Activated CD4-positive, alpha-beta T cell treated with anti-CD3 and anti-CD28 coated beads, Interleukin-2, amount 50 U/mL, for 48 hours (primary cell): ENCODE data around the gene ZNF574.

Experiments used
- DNase-seq, 2 experiments: peaks; one replicate each; pipeline ENCODE4 v3.0.0-alpha.2; 2020

ZNF574 gene

DNA sequence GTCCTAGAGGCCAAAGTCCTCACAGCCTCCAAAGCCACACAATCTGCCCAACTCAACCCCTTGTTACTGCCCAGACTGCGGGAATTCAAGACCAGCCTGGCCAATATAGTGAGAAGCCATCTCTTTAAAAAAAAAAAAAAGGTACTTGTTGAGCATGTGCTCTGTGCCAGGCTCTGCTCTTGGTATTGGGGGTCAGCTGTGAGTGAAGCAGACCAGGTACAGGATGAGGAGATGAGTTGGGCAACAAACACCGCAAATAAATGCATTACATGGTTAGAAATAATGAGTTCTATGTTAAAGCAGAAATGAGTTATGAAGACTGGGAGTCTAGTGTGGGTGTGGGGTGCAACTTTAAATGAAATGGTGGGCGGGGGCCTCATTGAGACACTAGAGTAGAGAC is 15.8 kb upstream of the ZNF574 start:
- DNase-seq, result no peak

DNA sequence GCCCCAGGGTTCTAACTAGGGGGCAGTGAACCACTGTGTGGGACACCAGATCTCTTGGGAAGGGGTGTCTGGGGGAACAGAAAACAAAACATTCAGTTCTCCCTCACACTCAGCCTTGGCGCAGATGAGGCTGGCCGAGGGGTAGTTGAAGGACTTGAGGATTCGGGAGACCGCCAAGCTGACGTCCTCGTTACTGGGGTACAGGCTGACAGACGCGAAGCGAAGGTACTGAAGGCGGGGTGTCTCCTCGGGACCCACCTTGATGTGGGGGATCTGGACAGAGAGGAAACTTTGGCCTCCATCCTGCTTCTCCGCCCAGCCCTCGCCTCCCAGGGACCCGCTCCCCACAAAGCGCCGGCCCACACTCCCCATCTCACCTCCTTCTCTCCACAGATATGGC is 13.6 kb upstream of the ZNF574 start:
- no peak for DNase-seq

DNA sequence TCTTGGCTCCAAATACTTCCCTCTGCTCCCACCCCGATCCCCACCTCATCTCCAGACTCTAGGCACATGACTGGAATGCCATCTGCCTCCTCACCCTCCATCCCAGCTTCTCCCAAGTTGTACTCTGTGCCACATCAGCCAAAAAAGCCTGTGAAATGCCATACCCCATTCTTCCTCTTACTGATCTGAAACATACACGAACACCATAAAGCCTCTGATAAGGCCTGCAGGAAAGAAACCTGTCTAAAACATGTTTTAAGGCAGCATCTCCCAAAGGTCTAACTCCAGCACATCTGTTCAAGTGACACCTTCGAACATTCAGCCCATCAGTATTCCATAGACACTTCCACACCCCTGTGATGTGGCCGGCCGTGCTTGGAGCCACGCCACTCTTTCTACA is 11.5 kb upstream of the ZNF574 start:
- DNase-seq, result no peak

DNA sequence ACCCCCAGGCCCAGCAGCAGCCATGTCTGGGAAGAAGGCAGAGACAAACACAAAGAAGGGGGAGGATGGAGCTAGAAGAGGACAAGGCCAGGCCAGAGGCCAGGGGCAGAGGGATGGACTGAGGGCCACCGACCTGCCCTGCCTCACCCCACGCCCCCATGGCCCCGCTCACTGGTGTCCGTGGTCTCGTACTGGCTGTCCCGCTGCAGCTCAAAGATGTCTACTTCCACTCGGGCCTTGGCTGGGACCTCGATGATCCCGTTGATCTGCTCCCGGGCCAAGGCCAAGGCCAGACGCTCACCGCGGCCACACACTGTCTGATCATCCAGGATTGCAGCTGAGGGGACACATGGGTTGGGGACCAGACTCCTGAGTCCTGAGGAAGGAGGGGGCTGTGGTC is 10.9 kb upstream of the ZNF574 start:
- no peak for DNase-seq

DNA sequence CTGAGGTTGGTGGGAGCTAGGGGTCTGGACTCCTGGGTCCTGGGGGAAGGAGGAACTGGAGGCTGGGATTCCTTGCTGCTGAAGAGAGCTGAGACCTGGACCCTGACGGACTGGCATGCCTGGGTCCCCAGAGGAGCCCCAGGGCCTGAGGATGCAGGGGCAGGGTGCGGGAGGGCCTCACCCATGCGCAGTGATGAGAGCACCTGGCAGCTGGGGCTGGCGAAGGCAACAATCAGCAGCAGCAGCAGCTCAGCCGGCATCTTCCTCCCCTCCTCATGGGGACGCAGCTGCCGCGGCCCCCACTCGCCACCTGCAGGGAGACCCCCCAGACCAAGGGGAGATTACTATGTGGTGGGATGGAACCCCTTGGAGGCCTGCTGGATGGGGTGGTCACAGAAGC is 10.5 kb upstream of the ZNF574 start:
- no peak for DNase-seq

DNA sequence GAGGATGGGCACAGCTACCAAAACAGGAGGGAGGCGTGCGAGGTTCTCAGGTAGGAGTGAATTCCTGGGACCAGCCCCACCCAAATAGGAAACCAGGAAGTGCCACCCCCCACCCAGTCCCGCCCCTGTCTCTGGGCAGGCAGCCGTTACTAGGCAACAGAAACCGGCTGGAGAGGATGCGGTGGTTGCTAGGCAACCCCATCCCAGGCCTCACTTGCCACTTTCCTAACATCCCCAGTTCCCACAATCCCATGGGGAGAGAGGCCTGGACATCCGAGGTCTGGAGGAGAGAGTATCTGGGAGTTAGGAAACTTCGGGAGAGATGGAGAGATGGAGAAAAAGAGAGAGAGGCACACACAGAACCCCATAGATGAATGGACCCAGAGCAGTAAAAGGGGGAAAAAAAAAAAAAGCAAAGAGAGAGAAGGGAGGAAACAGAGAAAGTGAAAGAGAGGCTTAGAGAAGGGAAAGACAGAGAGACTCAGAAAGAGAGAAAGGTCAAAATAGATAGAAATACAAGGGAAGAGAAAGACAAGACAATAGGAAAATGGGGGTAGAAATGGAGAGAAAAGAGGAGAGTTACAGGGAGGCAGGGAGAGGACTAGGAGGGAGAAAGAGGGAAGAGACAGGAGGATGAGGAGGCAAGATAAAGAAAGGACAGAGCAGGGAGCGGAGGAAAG is 9.8 kb upstream of the ZNF574 start:
- DNase-seq, result no peak

DNA sequence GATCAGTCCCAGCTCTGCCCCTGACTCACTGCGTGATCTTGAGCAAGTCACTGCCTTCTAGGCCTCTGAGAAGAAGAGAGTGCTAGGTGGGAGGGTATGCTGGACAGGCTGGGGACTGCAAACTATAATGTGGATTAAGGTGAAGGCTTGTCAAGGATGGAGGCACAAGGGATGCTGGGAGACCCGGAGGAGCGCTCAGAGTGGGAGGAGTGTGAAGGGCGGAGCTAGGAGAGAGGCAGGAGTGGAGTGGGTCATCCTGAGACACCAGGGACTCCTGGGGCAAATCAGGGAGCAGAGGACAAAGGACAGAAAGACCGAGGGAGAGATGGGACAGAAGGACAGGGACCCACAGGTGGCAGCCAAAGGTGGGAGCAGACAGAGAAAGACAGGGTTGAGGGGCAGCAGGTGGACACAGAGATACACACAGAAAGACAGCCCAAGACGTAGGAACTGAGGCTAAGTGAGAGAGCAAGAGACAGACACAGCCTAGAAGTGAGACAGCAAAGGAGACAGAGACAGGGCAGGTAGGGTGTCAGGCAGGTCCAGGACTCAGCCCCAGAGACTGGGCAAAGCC is 8.6 kb upstream of the ZNF574 start:
- no peak for DNase-seq

DNA sequence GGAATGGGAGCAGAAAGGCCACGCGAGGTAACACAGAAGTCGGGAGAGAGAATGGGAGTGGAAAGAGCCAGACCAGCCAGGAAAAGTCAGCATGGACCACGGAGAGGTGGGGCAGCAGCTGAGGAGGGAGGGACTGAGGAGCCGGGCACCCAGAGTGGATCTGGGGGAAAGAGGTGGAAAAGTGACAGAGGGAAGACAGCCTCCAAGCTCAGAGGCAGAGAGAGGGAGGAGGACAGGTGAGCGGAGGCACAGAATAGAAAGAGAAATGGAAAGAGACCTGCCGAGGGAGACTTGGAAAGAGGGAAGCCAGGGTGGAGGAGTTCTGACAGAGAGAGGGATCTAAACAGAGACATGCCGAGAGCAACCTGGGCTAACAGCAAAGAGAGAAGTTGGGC is 7.6 kb upstream of the ZNF574 start:
- DNase-seq, result no peak

DNA sequence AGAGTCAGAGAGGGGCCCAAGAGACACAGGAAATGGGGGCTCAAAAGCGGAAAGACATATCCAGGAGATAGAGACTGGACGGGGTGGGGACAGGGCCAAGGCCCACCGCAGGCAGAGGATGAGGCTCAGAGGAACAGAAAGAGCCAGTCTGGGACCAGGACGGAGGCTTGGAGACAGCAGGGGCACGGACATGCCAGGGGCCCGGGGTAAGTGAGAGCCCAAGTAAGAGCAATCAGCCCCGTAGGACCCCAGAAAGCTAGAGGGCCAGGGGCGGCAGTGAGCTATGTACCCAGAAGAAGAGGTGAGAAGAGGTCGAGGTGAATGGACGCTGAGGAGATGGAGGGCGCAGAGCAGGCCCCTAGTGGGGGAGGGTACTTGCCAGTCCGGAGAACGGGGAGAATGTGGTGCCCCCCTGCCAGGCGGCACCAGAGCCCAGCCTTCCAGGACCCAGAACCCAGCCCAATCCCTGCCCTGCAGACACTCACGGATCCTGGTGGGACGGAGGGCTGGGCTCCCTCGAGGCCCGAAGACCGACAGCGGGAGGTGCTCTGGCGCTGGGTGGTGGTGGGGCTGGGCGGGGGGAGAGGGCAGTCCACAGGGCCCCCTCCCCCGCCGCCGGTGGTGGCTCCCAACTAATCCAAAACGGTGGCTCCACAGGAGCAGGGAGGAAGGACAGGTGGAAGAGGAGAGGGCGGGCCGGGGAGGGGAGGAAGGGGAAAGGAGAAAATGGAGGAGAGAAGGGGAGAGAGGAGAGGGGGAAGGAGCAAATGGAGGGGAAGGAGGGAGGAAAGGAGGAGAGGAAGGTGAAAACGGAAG is 7.0 kb upstream of the ZNF574 start:
- DNase-seq, result no peak

DNA sequence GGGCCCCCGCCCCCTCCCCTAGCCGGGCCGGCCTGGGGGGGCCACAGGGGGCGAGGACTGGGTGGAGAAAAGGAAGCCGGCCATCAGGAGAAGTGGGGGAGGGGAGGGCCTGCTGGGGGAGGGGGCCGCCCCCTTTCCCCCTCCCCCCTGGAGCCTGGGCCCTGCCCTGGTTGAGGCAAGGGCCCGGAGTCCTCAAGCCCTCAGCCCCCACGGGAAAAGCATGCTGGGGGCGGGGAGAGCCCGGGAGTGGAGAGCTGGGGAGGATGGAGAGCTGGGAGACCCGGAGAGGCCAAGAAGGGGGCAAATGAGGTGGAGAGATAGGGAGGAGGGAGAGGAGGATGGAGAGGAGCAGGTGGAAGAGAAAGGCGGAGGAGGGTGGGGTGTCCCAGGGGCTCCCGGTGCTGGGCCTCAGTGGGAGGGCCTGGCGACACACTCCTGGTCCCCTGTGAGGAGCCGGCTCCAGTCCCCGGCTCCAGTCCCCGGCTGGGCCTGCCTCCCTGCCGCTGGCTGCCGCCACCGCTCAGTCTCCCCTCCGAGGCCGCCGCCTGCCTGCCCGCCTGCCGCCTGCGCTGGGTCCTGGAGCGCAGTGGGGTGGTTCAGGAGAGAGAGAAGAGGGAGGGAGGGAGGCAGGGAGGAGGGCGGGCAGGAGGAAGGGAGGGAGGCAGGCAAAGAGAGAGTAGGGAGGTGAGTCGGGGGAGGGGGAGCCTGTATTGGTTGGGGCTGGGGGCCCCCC is 6.2 kb upstream of the ZNF574 start, which contains the start of gene GRIK5:
GRIK5 (minus strand) TSS at position 588 of the 733 bp plus-strand sequence. CDS start 4,436 bp downstream, outside the sequence.
- DNase-seq, result no peak

DNA sequence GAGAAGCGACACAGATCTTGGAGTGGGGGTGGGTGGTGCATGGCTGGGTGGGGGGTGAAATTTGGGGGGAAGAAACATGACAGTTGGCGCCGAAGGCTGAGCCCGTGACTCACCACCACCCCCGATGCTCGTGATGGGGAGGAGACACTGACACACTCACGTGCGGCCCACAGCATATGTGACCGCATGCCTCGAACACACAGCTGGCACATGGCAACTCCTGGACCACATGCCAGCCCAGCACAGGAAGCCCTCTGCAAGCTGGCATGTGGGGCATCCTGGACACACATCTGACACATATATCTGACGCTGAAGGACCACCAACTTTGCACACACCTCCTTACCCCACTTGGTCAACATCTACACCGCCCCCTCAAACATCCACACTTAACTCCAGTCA is 4.7 kb upstream of the ZNF574 start:
- no peak for DNase-seq

DNA sequence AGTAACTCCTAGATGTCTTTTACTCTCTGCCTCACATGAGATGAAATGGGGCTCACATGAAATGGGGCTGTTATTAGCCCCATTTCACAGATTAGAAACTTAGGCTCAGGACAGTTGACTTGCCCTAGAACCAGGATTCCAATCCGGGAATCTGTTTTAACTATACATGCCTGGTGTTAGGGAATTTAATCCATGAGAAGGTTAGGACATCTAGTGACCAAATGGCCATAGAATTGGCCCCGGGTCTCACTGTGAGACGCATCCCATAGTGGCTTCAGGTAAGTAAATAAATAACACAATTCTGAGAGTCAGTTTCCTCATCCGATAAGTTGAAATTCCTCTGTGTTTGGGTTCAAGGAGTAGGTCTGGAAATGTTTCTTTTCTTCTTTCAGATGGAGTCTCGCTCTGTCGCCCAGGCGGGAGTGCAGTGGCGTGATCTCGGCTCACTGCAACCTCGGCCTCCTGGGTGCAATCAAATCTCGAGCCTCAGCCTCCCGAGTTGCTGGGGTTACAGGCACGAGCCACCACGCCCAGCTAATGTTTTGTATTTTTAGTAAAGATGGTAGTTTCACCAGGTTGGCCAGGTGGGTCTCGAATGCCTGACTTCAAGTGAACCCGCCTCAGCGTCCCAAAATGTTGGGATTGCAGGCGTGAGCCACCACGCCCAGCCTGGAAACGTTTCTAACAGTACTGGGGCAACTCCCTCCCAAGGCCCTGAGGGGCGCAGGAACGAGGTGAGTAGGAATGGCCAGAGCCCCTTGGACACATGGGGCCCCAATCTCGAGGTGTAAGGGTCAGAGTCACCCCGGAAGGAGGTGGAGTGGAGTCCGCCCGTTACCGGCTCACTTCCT is 1.2 kb upstream of the ZNF574 start:
- peak in 1 of 2 experiments; percentile 26 for DNase-seq

DNA sequence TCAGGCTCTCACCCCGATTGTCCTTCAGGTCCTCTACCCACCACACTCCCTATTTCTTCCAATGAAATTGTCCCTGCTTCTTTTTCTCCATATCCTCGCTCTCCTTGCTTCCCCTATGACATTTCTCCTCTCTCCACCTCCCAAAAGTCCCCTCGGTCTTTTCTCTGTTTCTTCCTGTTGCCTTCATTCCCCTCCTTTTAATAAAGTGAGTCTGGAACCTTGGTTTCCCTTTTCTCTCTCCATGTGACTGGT is 676 bp upstream of the ZNF574 start:
- no peak for DNase-seq

DNA sequence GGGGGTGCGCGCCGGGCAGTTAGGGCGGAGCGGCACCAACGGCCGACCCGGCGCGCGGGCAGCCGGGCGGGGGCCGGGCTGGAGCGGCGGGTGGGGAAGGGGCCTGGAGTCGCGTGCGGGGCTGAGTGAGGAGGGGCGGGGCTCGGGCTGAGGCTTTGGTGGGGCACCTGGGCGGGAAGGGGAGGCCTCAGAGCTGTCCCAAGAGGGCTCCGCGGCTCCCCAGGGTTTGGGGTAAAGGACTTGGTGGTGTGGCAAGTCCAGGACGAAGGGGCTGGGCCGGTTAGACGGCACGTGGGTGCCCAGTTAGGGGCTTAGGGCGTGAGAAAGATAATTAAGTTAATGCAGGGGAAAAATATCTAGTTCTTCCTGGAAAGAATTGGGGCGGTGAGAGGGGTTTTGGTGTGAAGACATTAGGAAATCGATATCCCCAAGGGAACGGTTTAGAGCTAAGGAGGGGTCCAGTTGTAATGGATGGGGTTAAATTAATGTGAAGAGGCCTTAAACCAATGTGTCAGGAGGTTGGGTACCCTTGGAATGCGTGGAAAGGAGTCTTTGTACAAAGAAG is 496 bp downstream of the ZNF574 start:
- DNase-seq, result peak; percentile 38 to 49

DNA sequence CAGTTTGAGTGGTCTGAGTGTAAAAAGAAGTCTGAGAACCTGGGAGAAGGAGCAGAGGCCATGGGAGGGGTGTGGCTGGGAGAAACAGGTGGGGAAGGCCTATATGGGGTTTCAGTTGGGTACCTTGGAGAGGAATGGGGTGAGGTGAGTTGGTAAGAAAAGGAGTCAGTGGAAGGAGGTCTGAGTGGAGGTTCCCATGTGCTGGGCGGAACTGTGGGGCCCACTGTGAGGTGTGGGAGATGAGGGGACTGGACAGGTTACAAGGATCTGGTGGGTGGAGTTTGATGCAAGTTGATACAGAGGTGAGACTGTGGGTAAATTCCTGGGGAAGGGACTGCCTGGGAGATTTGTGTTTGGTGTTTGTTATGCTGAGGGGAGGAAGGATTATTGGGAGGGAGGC is 2.1 kb downstream of the ZNF574 start:
- no peak for DNase-seq

DNA sequence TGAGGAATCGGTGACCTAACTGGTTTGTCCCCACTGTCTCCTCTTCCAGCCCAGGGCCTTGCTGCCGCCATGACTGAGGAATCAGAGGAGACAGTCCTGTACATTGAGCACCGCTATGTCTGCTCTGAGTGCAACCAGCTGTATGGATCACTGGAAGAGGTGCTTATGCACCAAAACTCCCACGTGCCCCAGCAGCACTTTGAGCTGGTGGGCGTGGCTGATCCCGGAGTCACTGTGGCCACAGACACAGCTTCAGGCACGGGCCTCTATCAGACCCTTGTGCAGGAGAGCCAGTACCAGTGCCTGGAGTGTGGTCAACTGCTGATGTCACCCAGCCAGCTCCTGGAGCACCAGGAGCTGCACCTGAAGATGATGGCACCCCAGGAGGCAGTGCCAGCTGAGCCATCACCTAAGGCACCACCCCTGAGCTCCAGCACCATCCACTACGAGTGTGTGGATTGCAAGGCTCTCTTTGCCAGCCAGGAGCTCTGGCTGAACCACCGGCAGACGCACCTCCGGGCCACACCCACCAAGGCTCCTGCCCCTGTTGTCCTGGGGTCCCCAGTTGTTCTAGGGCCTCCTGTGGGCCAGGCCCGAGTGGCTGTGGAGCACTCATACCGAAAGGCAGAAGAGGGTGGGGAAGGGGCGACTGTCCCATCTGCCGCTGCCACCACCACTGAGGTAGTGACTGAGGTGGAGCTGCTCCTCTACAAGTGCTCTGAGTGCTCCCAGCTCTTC is 2.7 kb downstream of the ZNF574 start:
- DNase-seq, result no peak

DNA sequence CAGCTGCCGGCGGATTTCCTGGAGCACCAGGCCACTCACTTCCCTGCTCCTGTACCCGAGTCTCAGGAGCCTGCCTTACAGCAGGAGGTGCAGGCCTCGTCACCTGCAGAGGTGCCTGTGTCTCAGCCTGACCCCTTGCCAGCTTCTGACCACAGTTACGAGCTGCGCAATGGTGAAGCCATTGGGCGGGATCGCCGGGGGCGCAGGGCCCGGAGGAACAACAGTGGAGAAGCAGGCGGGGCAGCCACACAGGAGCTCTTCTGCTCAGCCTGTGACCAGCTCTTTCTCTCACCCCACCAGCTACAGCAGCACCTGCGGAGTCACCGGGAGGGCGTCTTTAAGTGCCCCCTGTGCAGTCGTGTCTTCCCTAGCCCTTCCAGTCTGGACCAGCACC is 3.3 kb downstream of the ZNF574 start:
- DNase-seq, result no peak

DNA sequence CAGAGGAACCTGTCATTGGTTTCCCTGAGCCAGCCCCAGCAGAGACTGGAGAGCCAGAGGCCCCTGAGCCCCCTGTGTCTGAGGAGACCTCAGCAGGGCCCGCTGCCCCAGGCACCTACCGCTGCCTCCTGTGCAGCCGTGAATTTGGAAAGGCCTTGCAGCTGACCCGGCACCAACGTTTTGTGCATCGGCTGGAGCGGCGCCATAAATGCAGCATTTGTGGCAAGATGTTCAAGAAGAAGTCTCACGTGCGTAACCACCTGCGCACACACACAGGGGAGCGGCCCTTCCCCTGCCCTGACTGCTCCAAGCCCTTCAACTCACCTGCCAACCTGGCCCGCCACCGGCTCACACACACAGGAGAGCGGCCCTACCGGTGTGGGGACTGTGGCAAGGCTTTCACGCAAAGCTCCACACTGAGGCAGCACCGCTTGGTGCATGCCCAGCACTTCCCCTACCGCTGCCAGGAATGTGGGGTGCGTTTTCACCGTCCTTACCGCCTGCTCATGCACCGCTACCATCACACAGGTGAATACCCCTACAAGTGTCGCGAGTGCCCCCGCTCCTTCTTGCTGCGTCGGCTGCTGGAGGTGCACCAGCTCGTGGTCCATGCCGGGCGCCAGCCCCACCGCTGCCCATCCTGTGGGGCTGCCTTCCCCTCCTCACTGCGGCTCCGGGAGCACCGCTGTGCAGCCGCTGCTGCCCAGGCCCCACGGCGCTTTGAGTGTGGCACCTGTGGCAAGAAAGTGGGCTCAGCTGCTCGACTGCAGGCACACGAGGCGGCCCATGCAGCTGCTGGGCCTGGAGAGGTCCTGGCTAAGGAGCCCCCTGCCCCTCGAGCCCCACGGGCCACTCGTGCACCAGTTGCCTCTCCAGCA is 4.2 kb downstream of the ZNF574 start:
- no peak for DNase-seq

DNA sequence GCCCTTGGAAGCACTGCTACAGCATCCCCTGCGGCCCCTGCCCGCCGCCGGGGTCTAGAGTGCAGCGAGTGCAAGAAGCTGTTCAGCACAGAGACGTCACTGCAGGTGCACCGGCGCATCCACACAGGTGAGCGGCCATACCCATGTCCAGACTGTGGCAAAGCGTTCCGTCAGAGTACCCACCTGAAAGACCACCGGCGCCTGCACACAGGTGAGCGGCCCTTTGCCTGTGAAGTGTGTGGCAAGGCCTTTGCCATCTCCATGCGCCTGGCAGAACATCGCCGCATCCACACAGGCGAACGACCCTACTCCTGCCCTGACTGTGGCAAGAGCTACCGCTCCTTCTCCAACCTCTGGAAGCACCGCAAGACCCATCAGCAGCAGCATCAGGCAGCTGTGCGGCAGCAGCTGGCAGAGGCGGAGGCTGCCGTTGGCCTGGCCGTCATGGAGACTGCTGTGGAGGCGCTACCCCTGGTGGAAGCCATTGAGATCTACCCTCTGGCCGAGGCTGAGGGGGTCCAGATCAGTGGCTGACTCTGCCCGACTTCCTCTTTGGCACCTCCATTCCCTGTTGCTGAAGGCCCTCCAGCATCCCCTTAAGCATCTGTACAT is 4.9 kb downstream of the ZNF574 start:
- no peak for DNase-seq

DNA sequence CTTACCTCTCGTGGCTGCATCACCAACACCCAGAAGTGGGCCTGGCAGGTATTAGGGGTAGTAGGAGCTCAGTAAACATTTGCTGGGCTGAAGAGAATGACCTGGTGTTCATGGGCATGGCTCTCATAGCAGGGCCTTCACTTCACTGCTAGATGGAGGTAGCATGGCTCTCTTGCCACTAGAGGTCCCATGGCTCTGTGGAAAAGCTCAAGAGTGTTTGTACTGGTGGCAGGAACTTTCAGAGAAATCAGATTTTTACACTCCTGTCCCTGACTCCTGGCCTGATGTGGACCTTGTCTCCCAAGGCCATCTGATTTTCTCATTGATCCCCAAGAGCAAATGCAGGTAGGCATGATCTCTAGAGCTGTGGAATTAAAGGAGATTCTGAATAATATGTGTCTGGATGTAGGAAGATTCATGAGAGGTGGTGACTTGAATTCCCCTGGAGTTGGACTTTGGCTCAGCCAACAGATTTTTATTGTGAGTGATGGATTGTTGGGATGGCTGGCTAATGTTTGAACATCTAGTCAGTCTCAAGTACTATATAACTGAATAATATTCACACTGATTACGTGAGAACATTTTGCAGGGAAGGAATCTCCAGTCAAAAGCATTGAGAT is 5.7 kb downstream of the ZNF574 start:
- DNase-seq, result no peak
